ENCODE results near the gene CYREN.

- TF ChIP-seq EZH2 (IDR thresholded peaks at IDR 0.05) (no peak), POLR2AphosphoS5 (IDR thresholded peaks at IDR 0.05; ENCODE audit: borderline replicate concordance, low read depth, low read length) (no peak)
Observed at GRCh38 chr7:135158874-135159273, 11.6 kb downstream of the CYREN start.
